SK-N-SH (cell line): ENCODE measurements around the gene FAF2.

Experiments used
- POLR2AphosphoS5 ChIP-seq: IDR thresholded peaks from 2 replicates; pipeline ENCODE4 v1.6.1; 2012; ENCODE audit warnings: low read depth, low read length
- REST ChIP-seq: IDR thresholded peaks from 2 replicates; pipeline ENCODE4 v1.6.1; 2012; ENCODE audit warnings: mild to moderate bottlenecking, low read depth, low read length, moderate library complexity
- USF1 ChIP-seq: IDR thresholded peaks from 2 replicates; pipeline ENCODE4 v1.4.0; 2012; ENCODE audit warnings: low read depth, borderline replicate concordance

GRCh38 chr5:176534640-176535039 lies 86.5 kb downstream of the FAF2 start:
- no peak for TF ChIP-seq POLR2AphosphoS5
- no peak for TF ChIP-seq USF1
- no peak for TF ChIP-seq REST
